SU-DHL-6 (cell line): ENCODE data around the gene CCL26.
"Not testable (repeated sequence)": the region's sequence is repeated elsewhere in the genome, so short reads cannot be mapped to it uniquely, and the experiment has no call there.

Experiments used
- H2AFZ ChIP-seq: fragments of 200-600 bp; sonication (generic); 2 replicates; pipeline ENCODE4 v1.6.1; 2014; ENCODE audit warnings: low read depth, mild to moderate bottlenecking, moderate library complexity, mixed read lengths, antibody characterized with exemption, low read length; ENCODE audit not compliant: severe bottlenecking
- H3F3A ChIP-seq: fragments of 200-600 bp; shearing (Covaris generic); 2 replicates; pipeline ENCODE4 v1.6.0; 2016; ENCODE audit warnings: antibody characterized with exemption, mild to moderate bottlenecking; ENCODE audit not compliant: insufficient read depth
- H3K27ac ChIP-seq: fragments of 200-600 bp; sonication (generic); 2 replicates; pipeline ENCODE4 v1.5.1; 2016; ENCODE audit warnings: low read depth, mild to moderate bottlenecking, low read length, moderate library complexity, mixed read lengths
- H3K27me3 ChIP-seq: fragments of 200-600 bp; sonication (generic), shearing (Covaris generic); 2 replicates; pipeline ENCODE4 v1.6.0; 2014; ENCODE audit warnings: mild to moderate bottlenecking, low read length
- H3K36me3 ChIP-seq: fragments of 200-600 bp; sonication (generic); 2 replicates; pipeline ENCODE4 v1.6.1; 2014; ENCODE audit warnings: mild to moderate bottlenecking, low read length, mixed read lengths
- H3K4me2 ChIP-seq: fragments of 300-600, 200-600 bp; shearing (Covaris generic), sonication (generic); 2 replicates; pipeline ENCODE4 v1.6.0; 2014; ENCODE audit warnings: low read length, low read depth, mild to moderate bottlenecking; ENCODE audit not compliant: poor library complexity, severe bottlenecking
- H3K4me3 ChIP-seq: fragments of 200-600 bp; sonication (generic); 2 replicates; pipeline ENCODE4 v1.5.1; 2014; ENCODE audit warnings: antibody characterized with exemption, low read length, mild to moderate bottlenecking, mixed read lengths; ENCODE audit not compliant: insufficient read depth, poor library complexity, severe bottlenecking
- H3K79me2 ChIP-seq: fragments of 200-600 bp; sonication (generic); 2 replicates; pipeline ENCODE4 v1.6.1; 2014; ENCODE audit warnings: mild to moderate bottlenecking, low read length, moderate library complexity; ENCODE audit not compliant: insufficient read depth
- H3K9ac ChIP-seq: fragments of 200-600 bp; sonication (generic); 2 replicates; pipeline ENCODE4 v1.7.0; 2014; ENCODE audit warnings: mild to moderate bottlenecking, low read length
- H3K9me2 ChIP-seq: fragments of 200-600 bp; sonication (generic); replicated peaks from 2 replicates; pipeline ENCODE4 v1.6.1; 2014; ENCODE audit warnings: low read length; ENCODE audit not compliant: insufficient read depth
- H3K9me3 ChIP-seq: fragments of 200-600 bp; sonication (generic); 2 replicates; pipeline ENCODE4 v1.6.1; 2014; ENCODE audit warnings: low read length, mixed read lengths; ENCODE audit not compliant: insufficient read depth
- H4K20me1 ChIP-seq: fragments of 200-600 bp; sonication (generic); 2 replicates; pipeline ENCODE4 v1.6.1; 2014; ENCODE audit warnings: low read depth, mild to moderate bottlenecking, antibody characterized with exemption, low read length, moderate library complexity, mixed read lengths
- CTCF ChIP-seq: fragments of 200-600 bp; sonication (generic); IDR thresholded peaks from one replicate; pipeline ENCODE4 v1.5.1; 2017; ENCODE audit warnings: antibody characterized with exemption, mild to moderate bottlenecking, low read length, moderate library complexity; ENCODE audit not compliant: insufficient read depth, poor library complexity, severe bottlenecking
- EZH2phosphoT487 ChIP-seq: fragments of 200-600 bp; sonication (generic), shearing (Covaris generic); conservative IDR thresholded peaks from 2 replicates; pipeline ENCODE4 v1.6.1; 2018; ENCODE audit warnings: mild to moderate bottlenecking, antibody characterized with exemption, low read length, moderate library complexity, mixed read lengths

CCL26 gene

GRCh38 chr7:75725306-75725705 lies 46.7 kb downstream of the CCL26 start:
- H3K9me2 ChIP-seq: no peaks in the 10 kb centered on the region
- H2AFZ ChIP-seq: no peak overlapping the region
- no peak overlapping the region for H3K4me2 ChIP-seq
- no peak overlapping the region for H3K27ac ChIP-seq
- no peaks in the 10 kb centered on the region for H4K20me1 ChIP-seq
- H3K36me3 ChIP-seq: no peaks in the 10 kb centered on the region
- TF ChIP-seq CTCF (no peak), EZH2phosphoT487 (no peak)
- no peaks in the 10 kb centered on the region for H3K27me3 ChIP-seq
- H3K4me3 ChIP-seq: no peak overlapping the region
- no peak overlapping the region for H3K9ac ChIP-seq
- no peaks in the 10 kb centered on the region for H3K9me3 ChIP-seq
- no peaks in the 10 kb centered on the region for H3K79me2 ChIP-seq
- H3F3A ChIP-seq: no peaks in the 10 kb centered on the region

GRCh38 chr7:75723444-75723843 lies 48.6 kb downstream of the CCL26 start:
- no peak overlapping the region for H3K9ac ChIP-seq
- H3K36me3 ChIP-seq: no peaks in the 10 kb centered on the region
- no peaks in the 10 kb centered on the region for H4K20me1 ChIP-seq
- H3K4me2 ChIP-seq: no peak overlapping the region
- H3K9me3 ChIP-seq: no peaks in the 10 kb centered on the region
- no peaks in the 10 kb centered on the region for H3K79me2 ChIP-seq
- no peak overlapping the region for H3K27ac ChIP-seq
- TF ChIP-seq CTCF: no peak
- no peak for TF ChIP-seq EZH2phosphoT487
- H3K27me3 ChIP-seq: no peaks in the 10 kb centered on the region
- H3K9me2 ChIP-seq: no peaks in the 10 kb centered on the region
- no peak overlapping the region for H2AFZ ChIP-seq
- no peaks in the 10 kb centered on the region for H3F3A ChIP-seq
- no peak overlapping the region for H3K4me3 ChIP-seq

DNA sequence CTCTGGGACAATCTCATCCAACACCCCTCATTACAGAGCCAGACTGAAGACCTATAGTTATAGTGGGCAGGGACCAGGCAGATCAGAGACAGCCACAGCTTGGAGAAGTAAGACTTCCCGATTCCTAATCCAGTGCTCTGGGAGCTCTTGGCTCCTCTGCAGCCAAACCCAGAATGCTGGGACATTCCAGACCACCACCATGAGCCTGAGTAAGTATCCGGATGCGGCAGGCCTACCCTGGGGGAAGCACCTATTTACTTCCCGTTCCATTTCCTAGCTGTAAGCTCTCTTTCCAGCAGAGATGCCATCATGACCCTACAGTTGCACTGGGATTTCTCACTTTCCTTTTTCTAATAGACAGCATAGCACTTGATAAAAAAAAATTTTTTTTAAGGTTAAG lies 49.6 kb downstream of the CCL26 start:
- Histone ChIP-seq H3K9me3 (no peaks in the 10 kb centered on the region), H2AFZ (no peak overlapping the region), H3K79me2 (no peaks in the 10 kb centered on the region), H3K36me3 (no peaks in the 10 kb centered on the region), H4K20me1 (no peaks in the 10 kb centered on the region), H3K9ac (no peak overlapping the region), H3K27me3 (no peaks in the 10 kb centered on the region), H3K4me3 (no peak overlapping the region), H3F3A (no peaks in the 10 kb centered on the region), H3K4me2 (no peak overlapping the region), H3K9me2 (no peaks in the 10 kb centered on the region), H3K27ac (no peak overlapping the region)
- TF ChIP-seq EZH2phosphoT487 (no peak), CTCF (no peak)

GRCh38 chr7:75721922-75722321 lies 50.1 kb downstream of the CCL26 start:
- H3K9ac ChIP-seq, H3K79me2 ChIP-seq, H3K4me3 ChIP-seq, H3K27me3 ChIP-seq, H3K4me2 ChIP-seq, H3K9me3 ChIP-seq, H3K9me2 ChIP-seq, H2AFZ ChIP-seq, H3F3A ChIP-seq, H4K20me1 ChIP-seq, H3K36me3 ChIP-seq, H3K27ac ChIP-seq: not testable (repeated sequence)
